Dedifferentiated amniotic fluid mesenchymal stem cell (primary cell): Measurements from ENCODE around the gene PTP4A1.
"Not testable (repeated sequence)": the region's sequence is repeated elsewhere in the genome, so short reads cannot be mapped to it uniquely, and the experiment has no call there.

Experiments
- DNase-seq: peaks from one replicate; pipeline ENCODE4 v3.0.0-alpha.2; 2016; ENCODE audit errors: extremely low spot score

The PTP4A1 gene

DNA sequence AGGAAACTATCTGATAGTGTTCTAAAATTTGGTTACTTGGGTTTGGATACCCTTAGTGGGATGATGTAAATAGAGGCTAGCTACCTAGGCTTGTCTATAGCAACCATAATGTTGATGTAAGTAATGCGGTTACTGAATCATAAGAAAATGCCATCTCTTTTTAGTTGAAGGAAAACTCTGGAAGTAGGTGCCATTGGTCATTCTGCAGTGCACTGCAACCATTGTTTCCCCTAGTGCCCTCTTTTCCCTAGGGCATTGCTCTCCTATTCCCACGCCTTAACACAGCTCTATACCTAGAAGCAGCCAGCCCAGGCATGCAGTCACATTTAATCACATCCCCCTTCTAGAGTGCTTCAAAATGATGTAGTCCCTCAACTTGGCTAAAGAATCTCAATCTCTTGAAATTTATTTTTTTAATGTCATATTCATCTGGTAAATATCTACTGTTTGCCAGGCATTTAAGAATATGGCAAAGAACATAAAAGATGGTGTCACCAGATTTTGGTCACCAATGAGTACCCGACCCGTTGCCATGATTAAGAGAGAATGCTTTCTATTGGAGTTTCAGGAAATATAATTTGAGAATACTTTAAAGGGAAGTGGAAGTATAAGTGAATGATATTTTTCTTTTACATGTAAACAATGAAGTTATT, 10.4 kb downstream of the PTP4A1 start:
- DNase-seq: no peak

DNA sequence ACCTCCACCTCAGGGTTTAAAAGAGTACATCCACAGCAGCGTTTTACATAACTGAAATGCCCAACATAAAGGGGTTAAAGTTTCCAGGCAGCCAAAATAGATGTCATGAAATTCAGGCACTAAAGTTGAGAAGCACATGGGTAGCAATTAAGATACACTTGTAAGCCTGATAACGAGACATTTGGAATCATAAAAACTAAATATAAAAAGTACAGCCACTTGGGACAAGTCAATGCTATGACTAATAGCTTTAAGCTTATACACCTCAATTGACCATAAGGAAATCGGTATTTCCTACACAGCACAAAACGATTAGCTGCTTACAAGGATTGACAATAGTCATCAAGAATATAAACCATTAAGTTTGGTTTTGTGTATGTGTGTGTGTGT, 11.8 kb downstream of the PTP4A1 start:
- DNase-seq: no peak

DNA sequence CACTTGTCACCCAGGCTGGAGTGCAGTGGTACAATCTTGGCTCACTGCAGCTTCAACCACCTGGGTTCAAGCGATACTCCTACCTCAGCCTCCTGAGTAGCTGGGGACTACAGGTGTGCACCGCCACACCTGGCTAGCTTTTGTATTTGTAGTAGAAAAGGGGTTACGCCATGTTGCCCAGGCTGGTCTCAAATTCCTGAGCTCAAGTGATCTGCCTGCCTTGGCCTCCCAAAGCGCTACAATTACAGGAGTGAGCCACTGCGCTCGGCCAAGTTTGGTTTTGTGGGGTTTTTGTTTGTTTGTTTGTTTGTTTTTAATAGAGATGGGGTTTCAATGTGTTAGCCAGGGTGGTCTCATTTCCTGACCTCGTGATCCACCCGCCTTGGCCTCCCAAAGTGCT, 12.3 kb downstream of the PTP4A1 start:
- no peak for DNase-seq

DNA sequence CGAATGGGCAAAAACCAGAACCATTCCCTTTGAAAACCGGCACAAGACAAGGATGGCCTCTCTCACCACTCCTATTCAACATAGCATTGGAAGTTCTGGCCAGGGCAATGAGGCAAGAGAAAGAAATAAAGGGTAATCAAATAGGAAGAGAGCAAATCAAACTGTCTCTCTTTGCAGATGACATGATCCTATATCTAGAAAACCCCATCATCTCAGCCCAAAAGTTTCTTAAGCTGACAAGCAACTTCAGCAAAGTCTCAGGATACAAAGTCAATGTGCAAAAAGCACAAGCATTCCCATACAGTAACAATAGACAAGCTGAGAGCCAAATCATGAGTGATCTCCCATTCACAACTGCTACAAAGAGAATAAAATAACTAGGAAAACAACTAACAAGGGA, 13.4 kb downstream of the PTP4A1 start:
- DNase-seq: not testable (repeated sequence)

DNA sequence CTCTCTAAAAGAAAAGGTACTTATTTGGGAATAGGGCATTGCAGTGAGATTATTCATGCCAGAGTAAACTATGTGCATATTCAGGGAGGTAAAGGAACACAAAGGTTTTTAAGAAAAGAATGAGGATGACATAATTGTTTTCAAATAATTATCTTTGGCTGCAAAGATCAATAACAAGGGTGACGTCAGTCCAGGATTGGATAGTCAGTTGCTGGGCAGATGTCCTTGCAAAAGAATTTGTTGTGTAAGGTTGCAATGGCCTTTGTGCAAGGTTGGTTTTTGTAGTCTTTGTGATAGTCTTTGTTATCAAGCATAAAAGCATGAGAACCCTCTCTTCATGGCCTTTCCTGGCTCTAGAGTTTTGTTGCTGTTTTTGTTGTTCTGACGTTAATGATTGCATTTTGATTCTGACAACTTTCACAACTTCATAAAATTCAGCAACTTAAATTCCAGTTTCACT, 17.7 kb downstream of the PTP4A1 start:
- DNase-seq: no peak

DNA sequence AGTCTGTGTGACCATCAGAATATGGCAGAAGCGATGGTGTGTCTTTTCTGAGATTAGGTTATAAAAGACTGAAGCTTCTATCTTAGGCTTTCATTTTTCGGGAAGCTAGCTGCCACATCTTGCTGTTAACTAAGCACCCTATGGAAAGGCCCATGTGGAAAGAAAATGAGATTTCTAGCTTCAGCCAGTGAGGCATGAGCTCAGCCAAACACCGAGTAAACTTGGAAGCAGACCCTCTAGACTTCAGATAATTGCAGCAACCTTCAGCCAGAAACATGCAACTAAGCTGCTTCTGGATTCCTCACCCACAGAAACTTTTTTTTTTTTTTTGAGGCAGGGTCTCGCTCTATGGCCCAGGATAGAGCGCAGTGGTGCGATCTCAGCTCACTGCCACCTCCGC, 20.6 kb downstream of the PTP4A1 start:
- no peak for DNase-seq

DNA sequence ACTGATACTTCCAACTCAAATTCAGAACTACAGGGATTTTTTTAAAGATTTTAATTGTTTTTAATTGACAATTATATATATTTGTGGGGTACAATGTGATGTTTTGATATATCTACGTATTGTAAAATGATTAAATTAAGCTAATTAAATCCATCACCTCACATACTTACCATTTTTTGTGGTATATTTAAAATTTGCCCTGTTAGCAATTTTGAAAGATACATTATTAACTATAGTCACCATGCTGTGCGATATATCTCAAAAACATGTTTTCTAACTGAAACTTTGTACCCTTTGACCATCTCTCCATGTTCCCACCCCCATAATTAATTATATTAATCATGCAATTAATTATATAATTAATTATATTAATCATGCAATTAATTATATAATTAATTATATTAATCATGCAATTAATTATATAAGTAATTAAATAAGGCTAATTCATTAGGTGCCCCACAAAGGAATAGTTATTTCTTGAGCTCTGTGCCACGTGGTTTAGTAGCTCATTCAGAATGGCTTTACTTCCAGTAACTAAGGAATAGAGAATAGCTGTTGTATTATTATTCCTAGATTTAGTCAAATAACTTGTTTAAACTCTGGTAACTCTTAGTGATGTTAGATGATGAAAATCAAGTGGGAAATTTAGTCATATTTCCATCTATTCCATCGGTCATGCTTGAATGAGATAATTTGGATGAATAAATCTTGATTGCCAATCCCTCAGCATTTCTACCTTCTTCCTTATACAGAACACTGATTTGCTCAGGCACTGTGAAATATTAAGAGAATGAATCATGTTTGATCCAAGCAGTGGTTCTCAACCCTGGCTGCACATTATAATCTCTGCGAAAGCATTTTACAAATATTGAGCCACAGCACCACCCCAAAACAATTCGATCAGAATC, 25.1 kb downstream of the PTP4A1 start:
- no peak for DNase-seq

DNA sequence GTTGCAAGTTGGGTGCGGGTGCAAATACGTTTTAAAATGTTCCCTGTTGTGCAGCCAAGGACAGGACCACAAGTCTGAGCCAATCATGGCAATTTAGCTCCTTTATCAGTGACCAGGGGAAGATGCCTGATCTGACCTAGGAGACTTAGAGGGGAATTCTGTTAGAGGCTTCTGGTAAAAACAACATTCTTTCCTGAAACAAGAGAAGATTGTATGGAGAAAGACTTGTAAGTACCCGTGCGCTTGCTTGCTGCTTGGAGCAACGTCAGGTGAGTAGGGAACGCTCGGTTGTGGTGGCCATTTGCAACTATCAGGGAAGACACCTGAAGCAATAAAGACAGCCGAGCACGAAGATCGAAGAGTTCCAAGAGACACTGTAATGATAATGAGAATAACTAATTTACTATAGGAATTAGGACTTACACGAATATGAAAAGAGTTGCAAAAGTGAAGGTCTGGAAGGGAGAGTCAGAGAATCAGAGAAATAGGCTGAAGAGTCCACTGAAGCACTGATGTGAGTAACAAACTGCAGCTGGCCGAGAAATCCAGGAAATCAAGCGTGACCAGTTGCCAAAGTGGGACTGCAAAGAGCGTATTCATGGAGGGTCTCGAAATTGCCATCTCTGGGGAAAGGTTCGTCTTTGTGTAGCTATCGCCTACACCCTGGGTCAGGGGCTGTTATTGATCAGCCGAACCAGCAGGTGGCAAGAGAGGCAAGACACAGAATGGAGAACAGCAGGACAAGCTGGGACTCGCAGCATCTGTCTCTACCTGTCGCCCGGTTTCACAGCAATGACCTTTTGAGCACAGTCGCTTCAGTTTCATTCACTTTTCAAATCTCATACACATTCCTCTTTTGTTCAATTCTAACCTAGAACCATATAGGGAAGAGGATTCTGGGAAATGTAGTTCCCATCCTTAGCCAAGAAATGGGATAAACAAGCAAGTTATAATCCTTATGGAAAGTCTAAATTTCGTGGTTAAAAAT, 26.1 kb downstream of the PTP4A1 start:
- peak; percentile 57 for DNase-seq

DNA sequence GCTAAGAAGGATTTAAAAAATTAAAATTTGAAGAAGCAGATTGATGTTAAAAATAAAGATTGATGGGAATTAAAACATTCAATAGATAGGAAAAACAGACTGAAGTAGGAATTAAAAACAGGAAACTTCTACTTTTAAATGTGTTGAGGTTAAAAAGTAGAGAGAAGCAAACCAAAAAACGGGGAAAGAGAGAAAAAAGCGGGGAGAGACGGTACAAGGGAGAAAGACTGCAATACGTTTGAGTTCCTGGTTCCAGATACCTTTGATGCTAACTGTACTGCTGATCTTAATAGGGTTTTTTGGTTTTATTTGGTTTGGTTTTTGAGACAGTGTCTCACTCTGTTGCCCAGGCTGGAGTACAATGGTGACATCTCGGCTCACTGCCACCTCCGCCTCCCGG, 27.0 kb downstream of the PTP4A1 start:
- no peak for DNase-seq

DNA sequence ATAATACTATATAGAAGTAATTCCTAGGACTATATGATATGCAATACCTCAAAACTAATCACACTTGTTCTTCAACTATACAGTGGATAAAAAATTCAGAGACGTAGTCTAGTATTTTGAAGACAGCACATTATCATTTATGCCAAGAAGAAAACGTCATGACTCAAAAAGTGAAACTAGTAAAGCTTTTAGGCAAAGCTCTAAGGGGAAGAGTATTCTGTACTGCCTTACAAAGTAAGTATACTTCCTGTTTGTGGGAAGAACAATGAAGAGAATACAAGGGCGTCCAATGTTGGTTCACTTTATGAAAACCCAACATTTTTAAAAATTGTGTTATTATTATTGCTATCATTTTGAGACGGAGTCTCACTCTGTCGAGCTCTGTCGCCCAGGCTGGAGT, 27.9 kb downstream of the PTP4A1 start:
- DNase-seq: no peak

DNA sequence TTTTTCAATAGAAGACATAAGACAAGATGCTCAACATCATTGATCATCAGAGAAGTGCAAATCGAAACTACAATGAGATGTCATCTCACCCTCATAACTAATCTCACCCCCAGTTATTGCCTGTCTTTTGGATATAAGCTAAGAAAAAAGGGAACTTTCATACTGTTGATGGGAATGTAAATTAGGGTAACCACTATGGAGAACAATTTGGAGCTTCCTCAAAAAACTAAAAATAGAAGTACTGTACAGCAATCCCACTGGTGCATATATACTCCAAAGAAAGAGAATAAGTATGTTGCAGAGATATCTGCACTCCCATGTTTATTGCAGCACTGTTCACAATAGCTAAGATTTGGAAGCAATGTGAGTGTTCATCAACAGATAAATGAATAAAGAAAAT, 37.0 kb downstream of the PTP4A1 start:
- DNase-seq: no peak

DNA sequence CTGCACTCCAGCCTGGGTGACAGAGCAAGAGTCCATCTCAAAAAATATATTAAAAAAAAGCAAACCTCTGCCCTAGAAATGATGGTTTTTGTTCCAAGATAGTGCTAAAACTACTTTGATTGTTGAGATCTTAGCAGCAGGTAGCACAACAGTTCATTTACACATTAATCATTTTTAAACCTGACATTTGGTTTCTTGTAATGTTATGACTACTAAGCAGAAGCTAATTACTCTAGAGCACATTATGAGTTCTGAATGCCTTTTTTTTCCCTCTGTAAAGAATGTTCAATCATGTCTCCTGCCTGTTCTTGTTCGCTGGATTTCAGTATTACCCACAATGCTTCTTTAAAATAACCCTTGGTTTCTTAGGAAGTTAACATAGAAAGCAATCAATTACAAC, 38.7 kb downstream of the PTP4A1 start:
- no peak for DNase-seq

DNA sequence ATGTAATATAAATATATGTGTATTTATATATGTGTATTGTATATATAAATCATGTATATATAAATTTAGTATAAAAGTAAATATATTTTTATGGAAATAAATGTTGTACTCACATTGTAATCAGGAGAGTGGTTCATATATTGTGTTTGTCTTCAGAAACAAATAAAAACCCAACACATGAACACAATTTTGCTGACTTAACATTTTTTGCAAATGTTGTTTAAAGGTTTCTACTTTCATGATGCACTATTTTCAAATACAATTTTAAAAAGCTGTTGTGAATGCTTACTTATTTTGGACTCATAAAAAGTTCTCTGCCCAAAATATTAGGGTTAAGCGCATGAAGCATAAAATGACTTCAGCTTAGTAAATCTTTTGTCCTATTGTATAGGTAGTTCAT, 39.3 kb downstream of the PTP4A1 start:
- DNase-seq: no peak

DNA sequence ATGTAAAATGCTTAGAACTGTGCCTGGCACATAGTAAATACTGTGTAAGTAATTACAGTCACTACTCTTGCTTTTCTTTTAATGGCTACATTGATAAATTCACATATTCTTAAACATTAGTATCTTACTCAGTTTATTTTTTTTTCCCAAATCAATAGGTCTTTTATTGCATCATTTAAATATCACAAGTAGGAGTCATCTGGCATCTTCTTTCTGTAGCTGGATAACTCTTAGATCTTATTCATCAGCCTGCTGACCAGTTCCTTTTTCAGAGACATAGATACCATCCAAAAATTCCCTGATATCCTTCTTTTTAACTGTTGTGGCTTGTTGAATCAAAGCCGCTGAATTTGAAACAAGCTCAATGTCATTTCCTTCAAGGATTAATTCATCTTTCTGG, 43.3 kb downstream of the PTP4A1 start:
- no peak for DNase-seq
